Urinary bladder (tissue), 4 donors: ENCODE data around the gene EBP. TPM values are rescaled to one million over a fixed set of nuclear protein-coding genes. Genes with fewer than 3 reads are reported as not detected.
"Not testable (repeated sequence)": the region's sequence is repeated elsewhere in the genome, so short reads cannot be mapped to it uniquely, and the experiment has no call there.

Experiments used
- DNase-seq: peaks from one replicate; pipeline ENCODE4 v3.0.0-alpha.2; 2015; ENCODE audit errors: extremely low spot score
- H3K27ac ChIP-seq: one replicate; pipeline ENCODE4 v1.5.1; 2013; ENCODE audit warnings: low read depth, mild to moderate bottlenecking, moderate library complexity
- H3K36me3 ChIP-seq: one replicate; pipeline ENCODE4 v1.6.1; 2013; ENCODE audit warnings: mild to moderate bottlenecking, moderate library complexity; ENCODE audit not compliant: insufficient read depth
- H3K4me1 ChIP-seq: one replicate; pipeline ENCODE4 v1.6.1; 2013; ENCODE audit warnings: mild to moderate bottlenecking, moderate library complexity; ENCODE audit not compliant: insufficient read depth
- H3K4me3 ChIP-seq: one replicate; pipeline ENCODE4 v1.5.1; 2013; ENCODE audit warnings: low read depth, low read length
- WGBS: extraction: QIAGEN DNeasy Blood & Tissue Kit; methylation state at CpG from one replicate; pipeline ENCODE4 v1.1.7; 2013; 5-methylcytosine and 5-hydroxymethylcytosine counted together
- polyA plus RNA-seq: library from polyadenylated mRNA; stranded (reverse); fragments of 200-250 nt; gene quantifications from one replicate; pipeline ENCODE4 v1.2.3, GENCODE V29; 2013
- total RNA-seq: library from RNA; depleted of rRNA; stranded (reverse); fragments of >200 nt; gene quantifications from one replicate; pipeline ENCODE4 v1.2.3, GENCODE V29; 2014
- donor health status: healthy with polysubstance abuse.
- donor health status: healthy.

The EBP gene
- total and polyA plus RNA-seq, 2 donors = 19.2 to 34.4 TPM

DNA sequence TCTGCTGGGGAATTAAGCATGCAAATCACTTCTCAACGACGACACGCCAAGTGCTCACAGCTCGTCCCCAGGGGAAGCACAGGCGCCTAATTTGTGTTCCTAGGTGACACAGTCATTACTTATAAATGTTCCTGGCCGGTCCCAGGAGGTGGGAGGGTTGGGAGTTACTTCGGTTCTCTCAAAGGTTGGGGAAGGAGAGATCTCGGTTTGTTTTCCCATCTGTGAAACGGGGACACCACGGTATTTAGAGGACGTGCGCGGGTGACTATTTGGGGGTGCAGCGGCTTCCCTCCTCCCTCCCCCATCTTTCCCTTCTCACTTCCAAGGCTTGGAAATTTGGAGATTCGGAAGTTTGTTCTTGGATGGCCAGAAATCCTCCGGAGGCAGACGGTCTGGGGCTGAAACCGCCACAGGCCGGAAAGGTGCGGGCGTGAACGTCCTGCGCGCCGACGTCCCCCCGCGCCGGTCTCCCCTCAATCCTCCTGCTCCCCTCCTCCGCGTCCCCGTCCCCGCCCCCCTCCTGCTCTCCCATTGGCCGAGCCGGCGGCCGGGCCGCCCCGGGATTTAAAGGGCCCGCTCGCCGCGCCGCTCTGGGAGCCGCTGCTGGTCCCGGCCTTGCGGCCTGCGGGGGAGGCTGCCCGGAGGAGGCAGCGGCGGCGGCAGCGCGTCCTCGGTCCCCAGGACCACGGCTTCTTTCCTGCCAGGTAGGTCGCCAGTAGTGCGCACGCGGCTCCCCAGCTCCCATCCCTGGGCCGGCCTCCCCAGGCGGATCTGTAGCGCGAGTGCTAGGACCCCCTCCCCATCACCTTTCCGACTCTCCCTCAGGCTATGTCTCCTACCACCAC lies 13.0 kb upstream of the EBP start, which contains the start of gene PORCN:
Gene PORCN, plus strand, starts transcription at position 593 of the 845 bp plus-strand sequence. CDS start 829 bp downstream, outside the sequence.
- under 1% methylated on average over 55 of the region's 65 CpGs for WGBS
- H3K36me3 ChIP-seq = no peaks in the 10 kb centered on the region
- DNase-seq = no peak
- H3K4me1 ChIP-seq = no peaks in the 10 kb centered on the region
- H3K27ac ChIP-seq = peak within 1 kb of the TSS; percentile 39
- H3K4me3 ChIP-seq = peak within 1 kb of the TSS; percentile 82

GRCh38 chrX:48509245-48509590 lies 12.4 kb upstream of the EBP start:
- Histone ChIP-seq H3K27ac (peak overlapping the region; percentile 39), H3K4me1 (no peaks in the 10 kb centered on the region), H3K4me3 (peak overlapping the region; percentile 82), H3K36me3 (no peaks in the 10 kb centered on the region)
- 2% methylated on average over 16 of the region's 16 CpGs for WGBS
- DNase-seq = no peak

GRCh38 chrX:48509619-48510018 lies 12.0 kb upstream of the EBP start:
- WGBS = 57% methylated on average over 11 of the region's 11 CpGs
- H3K36me3 ChIP-seq = no peaks in the 10 kb centered on the region
- peak overlapping the region; percentile 82 for H3K4me3 ChIP-seq
- no peak for DNase-seq
- H3K27ac ChIP-seq = no peak overlapping the region
- H3K4me1 ChIP-seq = no peaks in the 10 kb centered on the region

- no peak overlapping the region for H3K27ac ChIP-seq
- no peak overlapping the region for H3K4me3 ChIP-seq
- 73% methylated on average over 4 of the region's 4 CpGs for WGBS
- no peaks in the 10 kb centered on the region for H3K36me3 ChIP-seq
- no peaks in the 10 kb centered on the region for H3K4me1 ChIP-seq
- no peak for DNase-seq
Observed at GRCh38 chrX:48511560-48511959, 10.0 kb upstream of the EBP start.

GRCh38 chrX:48512371-48512935 lies 9.2 kb upstream of the EBP start:
- 95% methylated on average over 20 of the region's 20 CpGs for whole genome bisulfite sequencing
- no peak for DNase-seq

DNA sequence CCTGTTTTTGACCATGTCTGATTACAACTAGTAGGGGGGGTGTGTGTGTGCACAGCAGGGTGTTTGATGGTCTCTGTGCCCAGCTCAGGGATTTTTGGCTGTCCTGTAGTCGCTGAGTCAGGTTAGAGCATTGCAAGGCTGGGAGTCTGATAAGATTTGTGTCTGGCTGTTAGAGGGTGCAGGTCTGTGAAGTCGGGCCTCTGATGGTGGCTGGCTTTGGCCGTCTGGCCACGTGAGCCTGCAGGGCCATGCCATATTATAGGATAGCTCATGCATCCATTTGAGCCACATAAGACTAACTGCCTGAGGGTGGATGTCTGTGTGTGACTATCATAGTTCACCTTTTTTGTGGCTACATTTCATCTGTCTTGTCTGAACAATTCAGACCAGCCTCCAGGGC lies 7.9 kb upstream of the EBP start:
- no peak for DNase-seq
- WGBS = 86% methylated on average over 4 of the region's 4 CpGs

More at GRCh38 chrX:48512371-48512935, 9.2 kb upstream of the EBP start:
- Histone ChIP-seq H3K27ac (no peak overlapping the region), H3K4me1 (no peaks in the 10 kb centered on the region), H3K36me3 (no peaks in the 10 kb centered on the region), H3K4me3 (no peak overlapping the region)

GRCh38 chrX:48514126-48514806 lies 7.3 kb upstream of the EBP start:
- WGBS = 89% methylated on average over 16 of the region's 16 CpGs
- Histone ChIP-seq H3K4me1 (no peaks in the 10 kb centered on the region), H3K27ac (no peak overlapping the region), H3K36me3 (no peaks in the 10 kb centered on the region), H3K4me3 (no peak overlapping the region)
- no peak for DNase-seq

More for the DNA sequence above, 7.9 kb upstream of the EBP start:
- Histone ChIP-seq H3K4me1 (no peaks in the 10 kb centered on the region), H3K4me3 (no peak overlapping the region), H3K36me3 (no peaks in the 10 kb centered on the region), H3K27ac (no peak overlapping the region)

GRCh38 chrX:48514868-48515460 lies 6.6 kb upstream of the EBP start:
- H3K4me3 ChIP-seq = no peak overlapping the region
- H3K36me3 ChIP-seq = no peaks in the 10 kb centered on the region
- DNase-seq = no peak
- no peaks in the 10 kb centered on the region for H3K4me1 ChIP-seq
- WGBS = 93% methylated on average over 9 of the region's 9 CpGs
- H3K27ac ChIP-seq = no peak overlapping the region

- WGBS = 91% methylated on average over 10 of the region's 10 CpGs
- Histone ChIP-seq H3K27ac (no peak overlapping the region), H3K4me3 (no peak overlapping the region), H3K4me1 (no peaks in the 10 kb centered on the region), H3K36me3 (no peaks in the 10 kb centered on the region)
- no peak for DNase-seq
Observed at GRCh38 chrX:48515842-48516241, 5.8 kb upstream of the EBP start.

DNA sequence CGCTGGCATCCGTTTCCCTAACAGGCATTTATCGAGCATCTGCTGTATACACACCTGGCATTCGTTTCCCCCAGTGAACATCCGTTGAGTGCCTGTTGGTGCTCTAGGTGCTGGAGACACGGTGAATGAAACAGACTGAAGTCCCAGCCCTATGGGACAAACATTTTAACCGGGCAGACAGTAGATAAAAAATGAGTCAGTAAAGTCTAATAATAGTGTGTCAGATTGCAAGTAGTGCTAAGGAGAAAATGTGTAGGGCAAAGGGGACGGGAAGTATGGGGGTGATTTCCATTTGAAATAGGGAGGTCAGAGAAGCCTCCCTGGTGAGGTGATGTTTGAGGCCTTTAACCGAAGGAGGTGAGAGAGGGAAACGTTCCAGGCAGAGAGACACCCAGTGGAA lies 5.3 kb upstream of the EBP start:
- 85% methylated on average over 10 of the region's 10 CpGs for WGBS
- Histone ChIP-seq H3K36me3 (no peaks in the 10 kb centered on the region), H3K4me1 (no peaks in the 10 kb centered on the region), H3K27ac (no peak overlapping the region), H3K4me3 (no peak overlapping the region)
- no peak for DNase-seq

- Histone ChIP-seq H3K36me3 (no peaks in the 10 kb centered on the region), H3K4me3 (no peak overlapping the region), H3K4me1 (no peaks in the 10 kb centered on the region), H3K27ac (no peak overlapping the region)
- DNase-seq = no peak
- 85% methylated on average over 5 of the region's 5 CpGs for WGBS
Observed at GRCh38 chrX:48516987-48517386, 4.6 kb upstream of the EBP start.

DNA sequence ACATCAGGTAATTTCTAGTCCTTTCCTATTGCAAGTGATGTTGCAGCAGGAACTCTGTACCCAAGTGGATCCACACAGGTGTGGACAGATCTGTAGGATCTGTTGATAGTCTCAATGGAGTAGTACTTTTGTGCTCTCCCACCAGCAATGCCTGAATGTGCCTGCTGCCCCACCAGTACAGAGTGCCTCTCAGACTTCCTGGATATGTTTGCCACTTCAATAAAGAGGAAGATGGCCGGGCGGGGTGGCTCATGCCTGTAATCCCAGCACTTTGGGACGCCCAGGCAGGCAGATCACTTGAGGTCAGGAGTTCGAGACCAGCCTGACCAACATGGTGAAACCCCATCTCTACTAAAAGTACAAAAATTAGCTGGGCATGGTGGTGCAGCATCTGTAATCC lies 2.1 kb upstream of the EBP start:
- WGBS = 89% methylated on average over 4 of the region's 4 CpGs
- H3K36me3 ChIP-seq = not testable (repeated sequence)

DNA sequence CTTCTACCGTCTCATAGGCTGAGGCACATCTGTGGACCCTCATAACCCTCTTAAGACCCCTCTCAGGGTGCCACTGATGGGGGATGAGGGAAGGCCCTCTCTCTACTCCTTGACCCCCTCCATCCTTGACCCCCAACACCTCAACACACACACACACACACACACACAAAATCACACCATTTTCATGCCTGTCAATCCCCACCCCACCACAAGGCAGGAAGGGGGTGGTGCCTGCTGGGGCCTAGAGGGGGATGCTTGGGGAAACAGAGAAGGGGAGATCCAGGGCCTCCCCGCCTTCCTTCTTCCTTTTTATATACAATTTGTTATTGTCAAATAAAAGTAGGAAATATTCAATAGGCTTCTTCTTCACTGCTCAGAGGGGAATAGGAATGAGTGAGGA lies 1.2 kb upstream of the EBP start:
- Histone ChIP-seq H3K4me3 (no peak overlapping the region), H3K36me3 (no peaks in the 10 kb centered on the region), H3K4me1 (no peaks in the 10 kb centered on the region), H3K27ac (no peak overlapping the region)
- WGBS = 94% methylated on average over 2 of the region's 2 CpGs
- no peak for DNase-seq

More for the DNA sequence above, 2.1 kb upstream of the EBP start:
- H3K4me3 ChIP-seq, H3K4me1 ChIP-seq, DNase-seq, H3K27ac ChIP-seq: not testable (repeated sequence)
